Activated T-cell treated with anti-CD3 and anti-CD28 coated beads for 48 hours (primary cell): ENCODE data around the gene PIAS1.
"Not testable (repeated sequence)": the region's sequence is repeated elsewhere in the genome, so short reads cannot be mapped to it uniquely, and the experiment has no call there.

ENCODE experiments used
- DNase-seq: peaks from one replicate; pipeline ENCODE4 v3.0.0-alpha.2; 2020; ENCODE audit warnings: low read depth

Gene PIAS1

GRCh38 chr15:68183616-68184315 is 129.7 kb downstream of the PIAS1 start:
- no peak for DNase-seq

- DNase-seq = no peak
Measured at GRCh38 chr15:68184616-68185480, 130.7 kb downstream of the PIAS1 start.

- no peak for DNase-seq
Measured at GRCh38 chr15:68186671-68187397, 132.7 kb downstream of the PIAS1 start.

GRCh38 chr15:68187559-68187958 is 133.4 kb downstream of the PIAS1 start:
- DNase-seq = no peak

- DNase-seq = no peak
Measured at GRCh38 chr15:68188647-68189046, 134.5 kb downstream of the PIAS1 start.

GRCh38 chr15:68190048-68190447 is 135.9 kb downstream of the PIAS1 start:
- DNase-seq = no peak

- no peak for DNase-seq
Measured at GRCh38 chr15:68191555-68191954, 137.4 kb downstream of the PIAS1 start.

GRCh38 chr15:68192117-68192516 is 138.0 kb downstream of the PIAS1 start:
- no peak for DNase-seq

GRCh38 chr15:68192804-68193486 is 138.8 kb downstream of the PIAS1 start:
- no peak for DNase-seq

GRCh38 chr15:68195336-68196112 is 141.4 kb downstream of the PIAS1 start:
- DNase-seq = no peak

GRCh38 chr15:68196445-68197169 is 142.5 kb downstream of the PIAS1 start:
- DNase-seq = no peak

GRCh38 chr15:68197170-68197492 is 143.0 kb downstream of the PIAS1 start:
- no peak for DNase-seq

- DNase-seq = no peak
Measured at GRCh38 chr15:68197661-68198437, 143.7 kb downstream of the PIAS1 start.

GRCh38 chr15:68199340-68199739 is 145.2 kb downstream of the PIAS1 start:
- DNase-seq = no peak

GRCh38 chr15:68200016-68200861 is 146.1 kb downstream of the PIAS1 start:
- DNase-seq = no peak

- no peak for DNase-seq
Measured at GRCh38 chr15:68201153-68201878, 147.2 kb downstream of the PIAS1 start.

- DNase-seq = no peak
Measured at GRCh38 chr15:68201879-68202261, 147.8 kb downstream of the PIAS1 start.

GRCh38 chr15:68202994-68203393 is 148.9 kb downstream of the PIAS1 start:
- DNase-seq = not testable (repeated sequence)
